Gastroesophageal sphincter (tissue), 4 donors: ENCODE measurements around the gene FMNL3. TPM values are rescaled to one million over a fixed set of nuclear protein-coding genes. Genes with fewer than 3 reads are reported as not detected.

Experiments
- ATAC-seq: fragments of 150-250 bp; one replicate; pipeline ENCODE4 v1.9.1; 2016; ENCODE audit warnings: mild to moderate bottlenecking, moderate library complexity
- H3K27ac ChIP-seq, 4 donors: fragments of 200-600 bp; sonication (generic) in 3 of 4; 1 replicate in 3 of 4; 2 replicates in 1 of 4; pipeline ENCODE4 v1.5.1; 2016 to 2019
- H3K27me3 ChIP-seq: fragments of 200-600 bp; sonication (generic); one replicate; pipeline ENCODE4 v1.5.1; 2019
- H3K36me3 ChIP-seq, 2 donors: fragments of 200-600 bp; sonication (generic); one replicate each; pipeline ENCODE4 v1.5.1; 2019; ENCODE audit warnings: control low read depth in 1 of 2
- H3K4me1 ChIP-seq, 3 donors: fragments of 200-600 bp; sonication (generic); 1 replicate in 2 of 3; 2 replicates in 1 of 3; pipeline ENCODE4 v1.5.1; 2016 to 2019; ENCODE audit warnings: control low read depth in 2 of 3
- H3K4me3 ChIP-seq, 2 donors: fragments of 200-600 bp; sonication (generic); one replicate each; pipeline ENCODE4 v1.5.1; 2019; ENCODE audit warnings: mild to moderate bottlenecking in 1 of 2, moderate library complexity in 1 of 2
- H3K9me3 ChIP-seq, 3 donors: fragments of 200-600 bp; sonication (generic); one replicate each; pipeline ENCODE4 v1.5.1; 2017 to 2019; ENCODE audit warnings: control low read depth in 2 of 3
- EP300 ChIP-seq: sonication (generic); formaldehyde crosslinking; IDR thresholded peaks from one replicate; pipeline ENCODE4 v1.6.1; 2017; ENCODE audit warnings: antibody characterized with exemption, mild to moderate bottlenecking
- POLR2A ChIP-seq, 2 donors: fragments of 450-650 bp; IDR thresholded peaks; one replicate each; pipeline ENCODE4 v1.6.1; 2017; ENCODE audit warnings: antibody characterized with exemption in 2 of 2, mild to moderate bottlenecking in 2 of 2, moderate library complexity in 1 of 2
- POLR2AphosphoS5 ChIP-seq: sonication (generic); formaldehyde crosslinking; IDR thresholded peaks from one replicate; pipeline ENCODE4 v1.6.1; 2017; ENCODE audit warnings: antibody characterized with exemption
- WGBS, 2 donors: methylation state at CpG; one replicate each; pipeline ENCODE4 v1.1.5; 2018; ENCODE audit warnings: low coverage in 1 of 2; 5-methylcytosine and 5-hydroxymethylcytosine counted together
- total RNA-seq, 4 donors: library from RNA; depleted of rRNA; stranded (reverse); fragments of >200 nt; gene quantifications; one replicate each; pipeline ENCODE4 v1.1.0, GENCODE V29; 2016
- TF ChIP-seq, protein P1 (sequence below), 4 experiments: fragments of 200-600 bp in 2 of 4; fragments of 450-650 bp in 2 of 4; sonication (generic) in 1 of 4; IDR thresholded peaks; one replicate each; pipeline ENCODE4 v1.5.1; 2017 to 2019; ENCODE audit warnings: antibody characterized with exemption in 4 of 4, mild to moderate bottlenecking in 2 of 4, moderate library complexity in 2 of 4

FMNL3 gene
- total RNA-seq, 4 donors from 2014 or later = 10.4 to 15.4 (median 12.6) TPM

GRCh38 chr12:49643135-49643534 lies 64.1 kb downstream of the FMNL3 start:
- Histone ChIP-seq H3K4me3 (no peak overlapping the region), H3K27me3 (no peaks in the 10 kb centered on the region), H3K36me3 (peaks cover 0 to 97% of the 10 kb centered on the region in 2 donors), H3K27ac (no peak overlapping the region), H3K4me1 (peaks cover 0 to 33% (median 6%) of the 10 kb centered on the region in 3 donors), H3K9me3 (no peaks in the 10 kb centered on the region)
- no peak for ATAC-seq
- 73% methylated on average over 3 of the region's 7 CpGs; no CpG with 5 or more reads in 1 of the 2 donors for WGBS, 2 donors
- TF ChIP-seq POLR2A (IDR thresholded peaks at IDR 0.05) = no peak

DNA sequence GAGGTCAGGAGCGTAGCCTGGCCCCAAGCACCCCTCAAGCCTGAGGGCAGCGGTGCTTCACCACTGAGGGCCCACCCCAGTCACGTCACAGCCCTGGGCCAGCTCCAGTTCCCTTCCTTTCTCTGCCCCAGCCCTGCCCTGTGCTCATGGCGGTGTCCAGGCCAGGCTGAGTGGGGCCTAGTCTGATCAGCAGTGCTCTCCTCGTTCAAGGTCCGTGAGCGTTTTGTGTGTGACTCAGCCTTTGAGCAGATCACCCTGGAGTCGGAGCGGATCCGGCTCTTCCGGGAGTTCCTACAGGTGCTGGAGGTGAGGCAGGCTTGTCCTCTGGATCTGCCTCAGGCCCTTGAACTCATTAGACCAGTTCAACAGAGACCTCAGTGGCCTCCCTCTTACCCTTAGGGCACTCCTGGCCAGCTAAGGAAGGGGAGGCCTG lies 64.8 kb downstream of the FMNL3 start:
- no peak for ATAC-seq
- Histone ChIP-seq H3K36me3 (peaks cover 0 to 97% of the 10 kb centered on the region in 2 donors), H3K4me3 (no peak overlapping the region), H3K27ac (no peak overlapping the region), H3K27me3 (no peaks in the 10 kb centered on the region), H3K9me3 (no peaks in the 10 kb centered on the region), H3K4me1 (peaks cover 0 to 30% (median 6%) of the 10 kb centered on the region in 3 donors)
- 100% methylated on average over 2 of the region's 11 CpGs; no CpG with 5 or more reads in 1 of the 2 donors for WGBS, 2 donors
- TF ChIP-seq, protein P1, sequence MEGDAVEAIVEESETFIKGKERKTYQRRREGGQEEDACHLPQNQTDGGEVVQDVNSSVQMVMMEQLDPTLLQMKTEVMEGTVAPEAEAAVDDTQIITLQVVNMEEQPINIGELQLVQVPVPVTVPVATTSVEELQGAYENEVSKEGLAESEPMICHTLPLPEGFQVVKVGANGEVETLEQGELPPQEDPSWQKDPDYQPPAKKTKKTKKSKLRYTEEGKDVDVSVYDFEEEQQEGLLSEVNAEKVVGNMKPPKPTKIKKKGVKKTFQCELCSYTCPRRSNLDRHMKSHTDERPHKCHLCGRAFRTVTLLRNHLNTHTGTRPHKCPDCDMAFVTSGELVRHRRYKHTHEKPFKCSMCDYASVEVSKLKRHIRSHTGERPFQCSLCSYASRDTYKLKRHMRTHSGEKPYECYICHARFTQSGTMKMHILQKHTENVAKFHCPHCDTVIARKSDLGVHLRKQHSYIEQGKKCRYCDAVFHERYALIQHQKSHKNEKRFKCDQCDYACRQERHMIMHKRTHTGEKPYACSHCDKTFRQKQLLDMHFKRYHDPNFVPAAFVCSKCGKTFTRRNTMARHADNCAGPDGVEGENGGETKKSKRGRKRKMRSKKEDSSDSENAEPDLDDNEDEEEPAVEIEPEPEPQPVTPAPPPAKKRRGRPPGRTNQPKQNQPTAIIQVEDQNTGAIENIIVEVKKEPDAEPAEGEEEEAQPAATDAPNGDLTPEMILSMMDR (IDR thresholded peaks at IDR 0.05) = no peak
- TF ChIP-seq POLR2A (IDR thresholded peaks at IDR 0.05) = no peak
- no peak for TF ChIP-seq EP300
- no peak for TF ChIP-seq POLR2AphosphoS5

DNA sequence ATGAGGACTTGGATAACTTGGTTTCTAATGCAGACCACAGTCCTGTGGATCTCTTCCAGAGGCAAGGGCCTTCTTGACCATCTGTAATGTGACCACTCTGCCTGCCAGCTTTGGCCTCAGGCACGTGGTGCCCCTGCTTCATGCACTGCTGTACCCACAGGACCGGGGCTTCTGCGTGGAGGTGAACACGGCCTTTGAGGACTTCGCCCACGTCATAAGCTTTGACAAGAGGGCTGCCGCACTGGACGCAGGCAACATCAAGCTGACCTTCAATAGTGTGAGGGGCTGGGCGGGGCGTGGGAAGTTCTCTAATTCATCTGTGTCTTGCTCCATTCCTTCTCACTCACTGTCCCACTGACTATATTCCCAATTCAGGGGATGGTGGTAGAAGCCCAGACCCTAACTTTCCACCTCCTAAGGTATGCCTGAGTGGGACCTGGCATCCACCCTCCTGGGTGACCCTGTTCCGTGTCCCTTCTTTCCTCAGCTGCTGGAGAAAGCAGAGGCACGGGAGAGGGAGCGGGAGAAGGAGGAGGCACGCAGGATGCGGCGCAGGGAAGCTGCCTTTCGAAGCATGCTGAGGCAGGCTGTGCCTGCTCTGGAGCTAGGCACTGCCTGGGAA lies 65.3 kb downstream of the FMNL3 start:
- ATAC-seq = no peak
- H3K9me3 ChIP-seq = no peaks in the 10 kb centered on the region
- peaks cover 0 to 30% (median 11%) of the 10 kb centered on the region in 3 donors for H3K4me1 ChIP-seq
- WGBS, 2 donors = 79% methylated on average over 4 of the region's 17 CpGs; no CpG with 5 or more reads in 1 of the 2 donors
- no peak overlapping the region for H3K27ac ChIP-seq
- peaks cover 0 to 93% of the 10 kb centered on the region in 2 donors for H3K36me3 ChIP-seq
- no peaks in the 10 kb centered on the region for H3K27me3 ChIP-seq
- TF ChIP-seq POLR2A (IDR thresholded peaks at IDR 0.05) (no peak), POLR2AphosphoS5 (no peak), EP300 (no peak)
- TF ChIP-seq, protein P1 (IDR thresholded peaks at IDR 0.05) = no peak
- H3K4me3 ChIP-seq = no peak overlapping the region

DNA sequence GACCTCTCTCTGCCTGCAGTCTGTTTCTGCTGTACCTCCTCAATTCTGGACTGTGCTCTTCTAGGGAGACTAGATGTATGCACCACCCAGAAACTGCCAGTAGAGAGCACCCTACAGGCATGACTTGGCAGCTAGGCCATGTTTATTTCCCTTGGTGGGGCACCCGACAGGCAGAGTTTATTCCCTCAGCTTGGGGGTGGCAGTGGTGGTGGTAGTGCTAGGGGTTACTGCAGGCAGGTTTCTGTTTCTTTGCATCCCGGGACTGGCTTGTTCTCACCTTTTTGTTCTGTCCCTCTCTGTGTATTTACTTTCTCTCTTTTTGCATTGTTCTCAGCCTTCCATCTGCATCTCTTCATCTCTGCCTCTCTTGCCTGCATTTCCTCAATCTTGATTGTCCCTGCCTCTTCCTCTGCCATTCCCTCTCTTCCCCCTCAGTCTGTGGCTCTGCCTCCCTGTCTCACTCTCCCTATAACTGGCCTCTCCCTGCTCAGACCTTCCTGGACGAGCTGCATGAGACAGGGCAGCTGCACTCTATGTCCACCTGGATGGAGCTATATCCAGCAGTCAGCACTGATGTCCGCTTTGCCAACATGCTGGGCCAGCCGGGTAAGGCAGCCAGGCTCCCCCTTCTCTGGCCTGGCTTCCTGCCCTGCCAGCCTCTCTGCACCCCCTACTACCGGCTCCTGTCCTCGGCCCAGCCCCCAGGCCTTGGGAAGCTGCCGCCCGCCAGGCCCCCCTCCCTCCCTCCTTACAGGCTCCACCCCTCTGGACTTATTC lies 70.0 kb downstream of the FMNL3 start:
- Histone ChIP-seq H3K36me3 (peaks cover 0 to 93% of the 10 kb centered on the region in 2 donors), H3K27ac (peak overlapping the region in 3 of 4 donors; percentile 16 to 63 (median 53)), H3K4me3 (no peak overlapping the region), H3K4me1 (peaks cover 0 to 18% (median 11%) of the 10 kb centered on the region in 3 donors), H3K9me3 (no peaks in the 10 kb centered on the region), H3K27me3 (no peaks in the 10 kb centered on the region)
- ATAC-seq = peak; percentile 81
- peak; percentile 17 for TF ChIP-seq POLR2AphosphoS5
- TF ChIP-seq, protein P1 (IDR thresholded peaks at IDR 0.05) = peak in 3 of 4 experiments; percentile 64 to 74 (median 67)
- TF ChIP-seq POLR2A (IDR thresholded peaks at IDR 0.05) = no peak
- WGBS, 2 donors = 0 to 15% methylated on average over 2 to 3 of the region's 9 CpGs

GRCh38 chr12:49636574-49636973 lies 70.6 kb downstream of the FMNL3 start:
- WGBS, 2 donors = 20 to 28% methylated on average over 2 to 11 of the region's 13 CpGs
- H3K4me1 ChIP-seq = peaks cover 0 to 18% (median 11%) of the 10 kb centered on the region in 3 donors
- H3K27ac ChIP-seq = peak overlapping the region in 3 of 4 donors; percentile 16 to 63 (median 53)
- TF ChIP-seq EP300 (no peak), POLR2AphosphoS5 (no peak), POLR2A (IDR thresholded peaks at IDR 0.05) (no peak)
- TF ChIP-seq, protein P1 (IDR thresholded peaks at IDR 0.05) = no peak
- H3K27me3 ChIP-seq = no peaks in the 10 kb centered on the region
- no peaks in the 10 kb centered on the region for H3K9me3 ChIP-seq
- H3K4me3 ChIP-seq = no peak overlapping the region
- H3K36me3 ChIP-seq = peaks cover 0 to 93% of the 10 kb centered on the region in 2 donors
- no peak for ATAC-seq
